Liver (tissue), 9 donors: ENCODE measurements around the gene EEFSEC. TPM values are rescaled to one million over a fixed set of nuclear protein-coding genes. Genes with fewer than 3 reads are reported as not detected.

Source experiments
- DNase-seq: peaks from one replicate; pipeline ENCODE4 v3.0.0-alpha.2; 2017; ENCODE audit warnings: low spot score
- H3K27ac ChIP-seq, 2 donors: one replicate each; pipeline ENCODE4 v1.7.0; 2013; ENCODE audit warnings: inconsistent platforms in 2 of 2, low read length in 2 of 2, control low read depth in 1 of 2, low read depth in 1 of 2, mild to moderate bottlenecking in 1 of 2
- H3K27me3 ChIP-seq, 4 donors: one replicate each; pipeline versions ENCODE4 v1.6.1 to v1.7.0; 2013; ENCODE audit warnings: low read length in 3 of 4, inconsistent platforms in 1 of 4, mild to moderate bottlenecking in 1 of 4, moderate library complexity in 1 of 4; ENCODE audit not compliant: control insufficient read depth in 4 of 4, insufficient read depth in 4 of 4
- H3K36me3 ChIP-seq, 4 donors: one replicate each; pipeline versions ENCODE4 v1.6.1 to v1.7.0; 2013; ENCODE audit warnings: low read length in 3 of 4, mild to moderate bottlenecking in 3 of 4, low read depth in 1 of 4, moderate library complexity in 1 of 4; ENCODE audit not compliant: control insufficient read depth in 4 of 4, insufficient read depth in 3 of 4
- H3K4me1 ChIP-seq, 4 donors: one replicate each; pipeline versions ENCODE4 v1.6.1 to v1.7.0; 2013; ENCODE audit warnings: low read length in 3 of 4, mild to moderate bottlenecking in 3 of 4, moderate library complexity in 1 of 4; ENCODE audit not compliant: control insufficient read depth in 4 of 4, insufficient read depth in 4 of 4
- H3K4me3 ChIP-seq, 3 donors: one replicate each; pipeline versions ENCODE4 v1.6.1 to v1.7.0; 2013; ENCODE audit warnings: low read length in 3 of 3, control low read depth in 1 of 3, low read depth in 1 of 3, mild to moderate bottlenecking in 1 of 3
- H3K9ac ChIP-seq, 2 donors: one replicate each; pipeline ENCODE4 v1.7.0; 2013; ENCODE audit warnings: low read length in 2 of 2, mild to moderate bottlenecking in 2 of 2, moderate library complexity in 2 of 2, control low read depth in 1 of 2, low read depth in 1 of 2
- H3K9me3 ChIP-seq, 4 donors: one replicate each; pipeline versions ENCODE4 v1.6.1 to v1.7.0; 2013; ENCODE audit warnings: low read length in 3 of 4; ENCODE audit not compliant: control insufficient read depth in 4 of 4
- ATF3 ChIP-seq: IDR thresholded peaks from 2 replicates; pipeline ENCODE4 v1.6.1; 2016; ENCODE audit warnings: antibody characterized with exemption
- CTCF ChIP-seq: fragments of 150-350 bp; IDR thresholded peaks from 2 replicates; pipeline ENCODE4 v1.5.1; 2017; ENCODE audit warnings: improper control_type of control experiment, low read depth, low read length; ENCODE audit not compliant: missing input control
- EGR1 ChIP-seq, 2 donors: IDR thresholded peaks; 2 replicates each; pipeline ENCODE4 v1.6.1; 2016 to 2018; ENCODE audit warnings: antibody characterized with exemption in 2 of 2, low read depth in 2 of 2
- FOXA1 ChIP-seq: IDR thresholded peaks from 2 replicates; pipeline ENCODE4 v1.6.1; 2016; ENCODE audit warnings: antibody characterized with exemption
- FOXA2 ChIP-seq: IDR thresholded peaks from 2 replicates; pipeline ENCODE4 v1.6.1; 2016; ENCODE audit warnings: antibody characterized with exemption
- GABPA ChIP-seq, 2 donors: IDR thresholded peaks in 1 of 2; conservative IDR thresholded peaks in 1 of 2; 2 replicates each; pipeline ENCODE4 v1.6.1; 2016; ENCODE audit warnings: antibody characterized with exemption in 2 of 2, mild to moderate bottlenecking in 1 of 2, moderate library complexity in 1 of 2
- HNF4A ChIP-seq, 2 donors: conservative IDR thresholded peaks; 2 replicates each; pipeline ENCODE4 v1.6.1; 2016; ENCODE audit warnings: antibody characterized with exemption in 2 of 2, mild to moderate bottlenecking in 2 of 2
- HNF4G ChIP-seq: IDR thresholded peaks from 2 replicates; pipeline ENCODE4 v1.6.1; 2016; ENCODE audit warnings: antibody characterized with exemption
- JUND ChIP-seq, 2 donors: IDR thresholded peaks; 2 replicates each; pipeline ENCODE4 v1.6.1; 2016; ENCODE audit warnings: antibody characterized with exemption in 2 of 2
- MAX ChIP-seq: IDR thresholded peaks from 2 replicates; pipeline ENCODE4 v1.6.1; 2016; ENCODE audit warnings: antibody characterized with exemption
- NR2F2 ChIP-seq: IDR thresholded peaks from 2 replicates; pipeline ENCODE4 v1.6.1; 2016; ENCODE audit warnings: antibody characterized with exemption
- RAD21 ChIP-seq, 2 donors: IDR thresholded peaks; 2 replicates each; pipeline ENCODE4 v1.6.1; 2016; ENCODE audit warnings: antibody characterized with exemption in 2 of 2, mild to moderate bottlenecking in 2 of 2
- REST ChIP-seq: IDR thresholded peaks from 2 replicates; pipeline ENCODE4 v1.6.1; 2016; ENCODE audit warnings: antibody characterized with exemption, mild to moderate bottlenecking
- RXRA ChIP-seq, 2 donors: IDR thresholded peaks; 2 replicates each; pipeline ENCODE4 v1.6.1; 2017 to 2018; ENCODE audit warnings: antibody characterized with exemption in 2 of 2, mild to moderate bottlenecking in 1 of 2
- SP1 ChIP-seq: IDR thresholded peaks from 2 replicates; pipeline ENCODE4 v1.6.1; 2018; ENCODE audit warnings: antibody characterized with exemption, mild to moderate bottlenecking
- TAF1 ChIP-seq: conservative IDR thresholded peaks from 2 replicates; pipeline ENCODE4 v1.6.1; 2016; ENCODE audit warnings: antibody characterized with exemption, mild to moderate bottlenecking
- YY1 ChIP-seq: IDR thresholded peaks from 2 replicates; pipeline ENCODE4 v1.6.1; 2016; ENCODE audit warnings: antibody characterized with exemption, mild to moderate bottlenecking
- ZBTB33 ChIP-seq: IDR thresholded peaks from 2 replicates; pipeline ENCODE4 v1.6.1; 2016; ENCODE audit warnings: antibody characterized with exemption
- WGBS: extraction: QIAGEN DNeasy Blood & Tissue Kit; methylation state at CpG from one replicate; pipeline ENCODE4 v1.1.7; 2013; 5-methylcytosine and 5-hydroxymethylcytosine counted together
- polyA plus RNA-seq, 2 donors: library from polyadenylated mRNA; stranded (reverse) in 1 of 2; unstranded in 1 of 2; fragments of 200-250 nt in 1 of 2; fragments of >200 nt in 1 of 2; fragmentation: Nextera tagmentation in 1 of 2; extraction: Ambion mirVana in 1 of 2; gene quantifications; one replicate each; pipeline versions ENCODE4 v1.2.1 to v1.2.3, GENCODE V29; 2013 to 2015
- total RNA-seq, 2 donors: library from RNA; depleted of rRNA; stranded (reverse); fragments of >200 nt; gene quantifications; one replicate each; pipeline ENCODE4 v1.2.3, GENCODE V29; 2014
- donor health status: healthy.
- donor health status: healthy.
- donor health status: healthy.
- donor health status: healthy.
- donor health status: healthy.

EEFSEC gene
- total and polyA plus RNA-seq, 4 donors, result 8.4 to 13.1 (median 10.7) TPM

- H3K27me3 ChIP-seq, result no peaks in the 10 kb centered on the region
- peaks cover 0 to 3% (median under 1%) of the 10 kb centered on the region in 4 donors for H3K36me3 ChIP-seq
- H3K9me3 ChIP-seq, result no peaks in the 10 kb centered on the region
- TF ChIP-seq EGR1 (IDR thresholded peaks at IDR 0.05; ENCODE audit: low read depth in 2 of 2) (no peak), GABPA (IDR thresholded peaks at IDR 0.05 in 1 of 2, conservative IDR thresholded peaks at IDR 0.05 in 1 of 2) (no peak), FOXA1 (no peak), HNF4G (no peak)
- WGBS, result 49% methylated on average over 2 of the region's 2 CpGs
- no peak overlapping the region for H3K9ac ChIP-seq
- no peak overlapping the region for H3K4me3 ChIP-seq
- peak; percentile 30 for DNase-seq
- H3K4me1 ChIP-seq, result peaks cover 3 to 14% (median 10%) of the 10 kb centered on the region in 4 donors
- H3K27ac ChIP-seq, result no peak overlapping the region
These were observed 127.8 kb downstream of the EEFSEC start for GRCh38 chr3:128281056-128281455.

- Histone ChIP-seq H3K9me3 (no peaks in the 10 kb centered on the region), H3K4me1 (peaks cover 3 to 14% (median 10%) of the 10 kb centered on the region in 4 donors), H3K36me3 (peaks cover 0 to 3% (median under 1%) of the 10 kb centered on the region in 4 donors), H3K27ac (no peak overlapping the region), H3K27me3 (no peaks in the 10 kb centered on the region), H3K4me3 (no peak overlapping the region), H3K9ac (no peak overlapping the region)
- TF ChIP-seq HNF4G, result no peak
- no peak for TF ChIP-seq HNF4A (conservative IDR thresholded peaks at IDR 0.05)
- TF ChIP-seq MAX, result no peak
- TF ChIP-seq RAD21 (IDR thresholded peaks at IDR 0.05), result no peak
- no peak for TF ChIP-seq GABPA (IDR thresholded peaks at IDR 0.05 in 1 of 2, conservative IDR thresholded peaks at IDR 0.05 in 1 of 2)
- no peak for TF ChIP-seq NR2F2
- TF ChIP-seq JUND (IDR thresholded peaks at IDR 0.05), result no peak
- no peak for TF ChIP-seq ATF3
- no peak for TF ChIP-seq FOXA2
- no peak for TF ChIP-seq ZBTB33
- no peak for TF ChIP-seq YY1
- TF ChIP-seq EGR1 (IDR thresholded peaks at IDR 0.05; ENCODE audit: low read depth in 2 of 2), result no peak
- no peak for TF ChIP-seq TAF1
- no peak for TF ChIP-seq RXRA (IDR thresholded peaks at IDR 0.05)
- no peak for TF ChIP-seq FOXA1
- no peak for TF ChIP-seq REST
- no peak for TF ChIP-seq CTCF
- no peak for TF ChIP-seq SP1
- peak; percentile 28 for DNase-seq
- 75% methylated on average over 11 of the region's 11 CpGs for WGBS
These were observed 128.4 kb downstream of the EEFSEC start for GRCh38 chr3:128281461-128282367.
